ENCODE data around the gene PPP3CA.

PPP3CA gene

GRCh38 chr4:101288365-101289145 lies 58.8 kb downstream of the PPP3CA start:
- DNase-seq (ENCODE audit: low read depth in 2 of 2) = no peak

- DNase-seq (ENCODE audit: low read depth in 2 of 2) = no peak
Measured at GRCh38 chr4:101287324-101287723, 60.0 kb downstream of the PPP3CA start.

GRCh38 chr4:101286663-101287062 lies 60.7 kb downstream of the PPP3CA start:
- no peak for DNase-seq (ENCODE audit: low read depth in 2 of 2)

- no peak for DNase-seq (ENCODE audit: low read depth in 2 of 2)
Measured at GRCh38 chr4:101285985-101286384, 61.3 kb downstream of the PPP3CA start.

- no peak for DNase-seq (ENCODE audit: low read depth in 2 of 2)
Measured at GRCh38 chr4:101284546-101284945, 62.8 kb downstream of the PPP3CA start.

GRCh38 chr4:101283434-101283833 lies 63.9 kb downstream of the PPP3CA start:
- DNase-seq (ENCODE audit: low read depth in 2 of 2) = no peak

GRCh38 chr4:101282076-101282844 lies 65.1 kb downstream of the PPP3CA start:
- DNase-seq (ENCODE audit: low read depth in 2 of 2) = no peak

GRCh38 chr4:101280866-101281600 lies 66.3 kb downstream of the PPP3CA start:
- DNase-seq (ENCODE audit: low read depth in 2 of 2) = no peak

GRCh38 chr4:101279377-101279871 lies 67.9 kb downstream of the PPP3CA start:
- no peak for DNase-seq (ENCODE audit: low read depth in 2 of 2)

- DNase-seq (ENCODE audit: low read depth in 2 of 2) = no peak
Measured at GRCh38 chr4:101277671-101278070, 69.7 kb downstream of the PPP3CA start.

- DNase-seq (ENCODE audit: low read depth in 2 of 2) = no peak
Measured at GRCh38 chr4:101276661-101277060, 70.7 kb downstream of the PPP3CA start.

GRCh38 chr4:101274888-101275752 lies 72.2 kb downstream of the PPP3CA start:
- no peak for DNase-seq (ENCODE audit: low read depth in 2 of 2)

GRCh38 chr4:101271516-101271915 lies 75.8 kb downstream of the PPP3CA start:
- no peak for DNase-seq (ENCODE audit: low read depth in 2 of 2)

GRCh38 chr4:101269682-101270081 lies 77.6 kb downstream of the PPP3CA start:
- no peak for DNase-seq (ENCODE audit: low read depth in 2 of 2)

GRCh38 chr4:101265816-101266172 lies 81.5 kb downstream of the PPP3CA start:
- no peak for DNase-seq (ENCODE audit: low read depth in 2 of 2)

GRCh38 chr4:101264993-101265815 lies 82.1 kb downstream of the PPP3CA start:
- no peak for DNase-seq (ENCODE audit: low read depth in 2 of 2)

GRCh38 chr4:101264512-101264911 lies 82.8 kb downstream of the PPP3CA start:
- DNase-seq (ENCODE audit: low read depth in 2 of 2) = no peak

GRCh38 chr4:101262683-101263082 lies 84.6 kb downstream of the PPP3CA start:
- no peak for DNase-seq (ENCODE audit: low read depth in 2 of 2)

GRCh38 chr4:101259876-101260275 lies 87.5 kb downstream of the PPP3CA start:
- no peak for DNase-seq (ENCODE audit: low read depth in 2 of 2)

GRCh38 chr4:101258883-101259282 lies 88.4 kb downstream of the PPP3CA start:
- DNase-seq (ENCODE audit: low read depth in 2 of 2) = no peak

Data from stimulated activated CD8-positive, alpha-beta memory T cell treated with anti-CD3 and anti-CD28 coated beads, Interleukin-7, amount 100 ng/mL, for 1 hour (primary cell).